ENCODE results near the gene KRTAP12-2.

The KRTAP12-2 gene

GRCh38 chr21:44623575-44623974, 43.2 kb downstream of the KRTAP12-2 start:
- no peak for DNase-seq

- no peak for DNase-seq
These were observed 46.8 kb downstream of the KRTAP12-2 start for GRCh38 chr21:44619886-44620285.

GRCh38 chr21:44618909-44619308, 47.8 kb downstream of the KRTAP12-2 start:
- no peak for DNase-seq

GRCh38 chr21:44618504-44618903, 48.2 kb downstream of the KRTAP12-2 start:
- DNase-seq, result peak; percentile 35

GRCh38 chr21:44617071-44617501, 49.6 kb downstream of the KRTAP12-2 start:
- DNase-seq, result no peak

- DNase-seq, result no peak
These were observed 50.2 kb downstream of the KRTAP12-2 start for GRCh38 chr21:44616591-44616926.

Data from 8988T (cell line).